ENCODE measurements around the gene TTLL10.

The TTLL10 gene

DNA sequence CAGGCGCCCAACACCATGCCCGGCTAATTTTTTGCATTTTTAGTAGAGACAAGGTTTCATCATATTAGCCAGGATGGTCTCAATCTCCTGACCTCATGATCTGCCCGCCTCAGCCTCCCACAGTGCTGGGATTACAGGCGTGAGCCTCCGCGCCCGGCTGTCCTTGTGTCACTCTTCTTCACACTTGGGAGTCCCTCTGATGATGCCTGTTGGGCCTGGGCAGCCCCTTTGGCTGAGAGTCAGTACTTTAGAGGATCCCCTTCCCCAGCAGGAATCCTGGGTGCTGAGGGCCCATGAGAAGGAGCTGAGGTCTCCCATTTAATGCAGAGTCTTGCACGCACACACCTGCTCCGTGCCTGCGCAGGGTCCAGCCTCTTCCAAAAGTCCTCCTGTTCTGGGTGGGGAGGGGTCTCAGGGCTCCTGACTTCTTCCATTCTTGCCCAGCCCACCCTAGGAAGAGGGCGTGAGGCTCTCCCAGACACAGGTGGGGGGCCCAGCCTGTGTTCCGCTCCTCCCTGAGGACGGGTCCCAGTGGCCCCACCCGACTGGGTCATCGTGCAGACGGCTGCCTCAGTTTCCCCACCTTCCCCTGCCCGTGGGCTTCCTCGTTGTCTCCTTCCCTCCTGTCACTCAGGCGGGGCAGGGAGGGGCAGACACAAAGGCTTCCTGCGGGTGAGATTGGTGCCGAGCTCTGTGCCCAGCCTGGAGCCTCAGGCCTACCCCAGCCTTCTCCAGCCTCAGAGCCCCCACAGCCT is 3.9 kb downstream of the TTLL10 start:
- Histone ChIP-seq H3K9me3 (no peaks in the 10 kb centered on the region), H3K4me1 (no peaks in the 10 kb centered on the region), H3K27me3 (ENCODE audit: low read depth) (peaks cover 33% of the 10 kb centered on the region), H3K36me3 (replicated peaks) (no peaks in the 10 kb centered on the region), H3K4me3 (no peak overlapping the region)
- in situ Hi-C loops (cut with MboI; ENCODE audit: low sequenced_read_pairs) = no loop called here
- DNase-seq (ENCODE audit: low spot score in 2 of 2) = no peak

DNA sequence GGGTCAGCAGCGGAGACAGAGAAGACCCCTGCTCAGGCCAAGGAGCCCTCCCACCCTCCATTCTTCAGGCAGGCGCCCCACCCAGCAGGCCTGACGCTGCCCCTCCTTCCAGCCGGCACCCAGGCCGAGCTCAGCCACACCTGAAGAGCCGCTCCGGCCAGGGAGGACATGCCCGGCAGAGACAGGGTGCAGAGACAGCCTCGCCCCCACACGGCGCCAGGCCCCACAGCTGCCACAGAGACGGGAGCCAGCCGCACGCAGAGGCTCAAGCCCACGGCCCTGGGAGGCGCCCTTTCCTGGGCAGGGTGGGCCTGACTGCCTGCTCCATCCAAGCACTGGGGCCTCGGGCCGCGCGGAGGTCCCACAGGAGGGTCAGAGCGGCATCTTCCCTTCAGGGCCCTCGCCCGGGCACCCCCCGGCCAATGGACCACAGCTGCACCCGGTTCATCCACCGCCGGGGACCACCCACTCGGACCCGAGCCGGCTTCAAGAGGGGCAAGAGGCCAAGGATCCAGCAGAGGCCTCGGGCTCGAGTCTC is 5.2 kb downstream of the TTLL10 start:
- H3K27me3 ChIP-seq (ENCODE audit: low read depth) = peaks cover 24% of the 10 kb centered on the region
- H3K9me3 ChIP-seq = no peaks in the 10 kb centered on the region
- H3K4me1 ChIP-seq = no peaks in the 10 kb centered on the region
- no peak for DNase-seq (ENCODE audit: low spot score in 2 of 2)
- H3K4me3 ChIP-seq = no peak overlapping the region
- in situ Hi-C loops (cut with MboI; ENCODE audit: low sequenced_read_pairs) = no loop called here
- no peaks in the 10 kb centered on the region for H3K36me3 ChIP-seq (replicated peaks)

DNA sequence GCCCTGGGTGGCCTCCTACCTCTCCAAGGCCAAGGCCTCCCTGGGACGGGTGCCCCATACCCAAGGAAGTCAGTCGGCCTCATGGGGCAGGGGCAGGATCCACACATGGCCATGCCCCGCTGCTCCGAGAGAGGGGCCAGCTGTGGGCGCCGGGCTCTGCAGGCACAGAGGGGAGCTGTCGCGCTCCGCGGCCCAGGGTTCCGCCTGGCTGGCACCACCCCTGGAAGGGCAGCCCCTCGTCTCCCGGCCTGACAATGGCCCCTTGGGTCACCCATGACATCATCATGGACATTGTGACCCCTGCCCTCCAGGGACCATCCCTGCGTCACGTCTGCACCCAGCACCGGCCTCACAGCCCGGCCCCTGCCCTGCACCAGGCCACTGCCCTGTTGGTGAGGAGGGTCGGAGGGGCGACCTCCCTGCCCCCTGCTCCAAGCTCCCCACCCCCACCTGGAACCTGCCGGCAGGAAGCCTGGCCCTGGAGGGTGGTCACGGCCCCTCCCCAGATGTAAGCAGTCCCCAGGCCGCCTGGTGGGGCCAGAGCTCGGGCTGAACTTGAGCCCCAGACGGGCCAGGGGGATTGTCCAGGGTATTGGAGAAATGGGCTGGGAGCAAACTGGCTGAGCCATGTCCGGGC is 5.8 kb downstream of the TTLL10 start:
- Histone ChIP-seq H3K36me3 (replicated peaks) (no peaks in the 10 kb centered on the region), H3K4me3 (no peak overlapping the region), H3K9me3 (no peaks in the 10 kb centered on the region), H3K4me1 (no peaks in the 10 kb centered on the region), H3K27me3 (ENCODE audit: low read depth) (peaks cover 20% of the 10 kb centered on the region)
- in situ Hi-C loops (cut with MboI; ENCODE audit: low sequenced_read_pairs) = no loop called here
- no peak for DNase-seq (ENCODE audit: low spot score in 2 of 2)

DNA sequence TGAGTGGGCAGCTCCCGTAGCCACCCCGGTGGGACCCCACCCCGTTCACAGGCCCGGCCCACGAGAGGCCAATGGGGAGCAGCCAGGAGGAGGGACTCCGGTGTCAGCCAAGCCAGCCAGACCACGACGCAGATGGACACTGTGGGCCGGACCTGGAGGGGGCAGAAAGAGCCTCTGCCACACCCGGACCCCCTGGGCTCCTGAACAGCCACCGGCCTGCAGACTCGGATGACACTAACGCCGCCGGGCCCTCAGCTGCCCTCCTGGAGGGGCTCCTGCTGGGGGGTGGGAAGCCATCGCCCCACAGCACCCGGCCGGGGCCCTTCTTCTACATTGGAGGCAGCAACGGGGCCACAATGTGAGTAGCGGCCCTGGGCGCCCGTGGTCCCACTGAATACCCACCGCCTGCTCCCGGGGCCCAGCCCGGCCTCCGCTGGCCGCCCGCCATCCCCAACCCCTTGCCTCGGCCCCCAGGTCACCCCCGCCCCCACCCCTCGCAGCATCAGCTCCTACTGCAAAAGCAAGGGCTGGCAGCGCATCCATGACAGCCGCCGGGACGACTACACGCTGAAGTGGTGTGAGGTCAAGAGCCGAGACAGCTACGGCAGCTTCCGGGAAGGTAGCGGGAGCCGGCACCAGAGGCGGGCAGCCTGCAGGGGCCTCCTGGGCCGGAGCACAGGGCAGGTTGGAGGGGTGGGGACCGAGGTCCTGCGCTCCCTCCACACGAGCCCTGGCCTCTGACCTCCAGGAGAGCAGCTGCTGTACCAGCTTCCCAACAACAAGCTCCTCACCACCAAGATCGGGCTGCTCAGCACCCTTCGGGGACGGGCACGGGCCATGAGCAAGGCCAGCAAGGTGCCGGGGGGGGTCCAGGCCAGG is 6.5 kb downstream of the TTLL10 start:
- no peaks in the 10 kb centered on the region for H3K9me3 ChIP-seq
- in situ Hi-C loops (cut with MboI; ENCODE audit: low sequenced_read_pairs) = no loop called here
- H3K4me3 ChIP-seq = no peak overlapping the region
- DNase-seq (ENCODE audit: low spot score in 2 of 2) = no peak
- H3K4me1 ChIP-seq = no peaks in the 10 kb centered on the region
- no peaks in the 10 kb centered on the region for H3K36me3 ChIP-seq (replicated peaks)
- H3K27me3 ChIP-seq (ENCODE audit: low read depth) = peaks cover 20% of the 10 kb centered on the region

DNA sequence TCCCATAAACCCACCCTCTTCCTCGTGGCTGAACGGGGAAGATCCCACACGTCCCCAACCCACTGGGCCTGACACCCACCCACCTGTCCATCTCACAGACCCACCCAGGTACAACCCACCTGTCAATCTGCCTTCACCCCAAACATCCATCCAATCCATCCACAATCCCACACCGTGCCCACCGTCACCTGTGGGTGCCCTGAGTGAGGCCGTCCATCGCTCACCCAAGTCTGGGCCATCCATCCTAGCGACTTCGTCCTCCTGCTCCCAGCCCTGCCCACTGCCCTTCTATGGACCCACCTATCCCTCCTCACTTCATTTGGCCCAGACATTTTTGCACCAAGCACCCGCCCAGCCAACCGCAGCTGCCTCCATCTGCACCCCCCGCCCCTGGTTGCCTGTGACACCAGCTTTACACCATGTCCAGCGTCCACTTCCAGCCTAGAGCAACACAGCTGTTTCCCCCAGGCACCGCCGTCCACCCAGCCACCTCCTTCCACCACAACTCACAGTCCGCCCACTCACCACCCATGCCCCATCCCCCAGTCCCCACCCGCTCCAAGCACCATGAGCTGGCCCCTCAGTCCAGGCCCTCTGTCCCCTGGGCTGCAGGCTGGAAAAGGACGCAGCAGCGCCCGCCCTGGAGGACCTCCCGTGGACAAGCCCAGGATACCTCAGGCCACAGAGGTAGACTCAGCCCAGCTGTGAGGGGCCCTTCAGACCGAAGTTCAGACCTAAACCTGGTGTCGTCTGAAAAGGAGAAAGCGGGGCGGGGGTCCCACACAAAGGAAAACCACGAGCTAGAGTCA is 7.7 kb downstream of the TTLL10 start:
- DNase-seq (ENCODE audit: low spot score in 2 of 2) = no peak
- peaks cover 19% of the 10 kb centered on the region for H3K27me3 ChIP-seq (ENCODE audit: low read depth)

DNA sequence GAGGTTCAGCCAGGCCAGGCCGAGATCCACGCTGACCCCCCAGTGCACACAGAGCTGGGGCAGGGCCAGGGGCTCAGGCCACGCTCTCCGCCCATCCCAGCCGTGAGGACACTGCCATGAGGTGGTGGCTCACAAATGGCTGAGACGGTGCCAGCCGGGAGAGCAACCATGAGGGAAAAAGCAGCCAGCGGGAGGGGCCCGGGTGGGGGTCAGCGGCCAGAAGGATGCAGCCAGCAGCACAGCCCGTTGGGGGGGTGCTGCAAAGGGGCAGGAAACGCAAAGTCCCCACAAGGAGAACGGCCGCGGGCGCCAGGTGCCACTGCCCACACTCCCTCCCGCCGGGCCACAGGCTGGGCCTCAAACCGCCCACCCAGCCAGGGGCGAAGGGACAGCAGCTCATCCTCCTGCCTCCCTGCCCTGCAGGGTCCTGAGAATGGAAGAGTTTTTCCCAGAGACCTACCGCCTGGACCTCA is 8.3 kb downstream of the TTLL10 start:
- Histone ChIP-seq H3K4me3 (no peak overlapping the region), H3K27me3 (ENCODE audit: low read depth) (peaks cover 12% of the 10 kb centered on the region), H3K36me3 (replicated peaks) (no peaks in the 10 kb centered on the region), H3K9me3 (no peaks in the 10 kb centered on the region), H3K4me1 (no peaks in the 10 kb centered on the region)
- DNase-seq (ENCODE audit: low spot score in 2 of 2) = no peak
- in situ Hi-C loops (cut with MboI; ENCODE audit: low sequenced_read_pairs) = no loop called here

More for the DNA sequence above, 7.7 kb downstream of the TTLL10 start:
- no peaks in the 10 kb centered on the region for H3K36me3 ChIP-seq (replicated peaks)
- no peaks in the 10 kb centered on the region for H3K4me1 ChIP-seq
- no peaks in the 10 kb centered on the region for H3K9me3 ChIP-seq
- in situ Hi-C loops (cut with MboI; ENCODE audit: low sequenced_read_pairs) = no loop called here
- H3K4me3 ChIP-seq = no peak overlapping the region

DNA sequence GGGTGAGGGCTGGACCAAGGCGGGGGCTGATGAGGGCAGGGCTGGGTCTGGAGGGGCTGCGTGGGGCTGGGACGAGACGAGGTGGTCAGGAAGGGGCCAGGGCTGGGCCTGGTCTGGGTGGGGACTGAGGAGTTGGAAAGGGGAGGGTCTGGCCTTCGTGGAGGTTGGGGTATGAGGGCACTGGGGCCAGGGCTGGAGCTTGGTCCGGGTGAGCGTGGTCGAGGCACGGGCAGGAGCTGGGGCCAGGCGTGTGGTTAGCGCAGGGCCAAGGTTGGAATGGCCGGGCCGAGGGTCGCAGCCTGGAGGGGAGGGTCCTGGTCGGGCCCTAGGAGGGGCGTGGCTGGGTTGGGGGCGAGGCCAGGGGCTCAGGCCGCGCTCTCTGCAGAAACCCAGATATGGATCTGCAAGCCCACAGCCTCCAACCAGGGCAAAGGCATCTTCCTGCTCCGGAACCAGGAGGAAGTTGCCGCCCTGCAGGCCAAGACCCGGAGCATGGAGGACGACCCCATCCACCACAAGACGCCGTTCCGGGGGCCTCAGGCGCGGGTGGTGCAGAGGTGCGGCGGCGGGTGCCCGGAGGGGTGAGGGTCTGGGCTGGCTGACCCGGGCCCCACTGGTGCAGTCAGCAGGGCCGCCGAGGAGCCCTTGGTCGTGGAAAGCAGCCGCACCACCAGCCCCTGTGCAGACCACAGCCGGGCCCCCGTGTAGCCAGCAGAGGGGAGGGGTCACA is 9.0 kb downstream of the TTLL10 start:
- in situ Hi-C loops (cut with MboI; ENCODE audit: low sequenced_read_pairs) = no loop called here
- peaks cover 5% of the 10 kb centered on the region for H3K27me3 ChIP-seq (ENCODE audit: low read depth)
- no peaks in the 10 kb centered on the region for H3K36me3 ChIP-seq (replicated peaks)
- H3K4me1 ChIP-seq = no peaks in the 10 kb centered on the region
- DNase-seq (ENCODE audit: low spot score in 2 of 2) = no peak
- no peak overlapping the region for H3K4me3 ChIP-seq
- no peaks in the 10 kb centered on the region for H3K9me3 ChIP-seq

DNA sequence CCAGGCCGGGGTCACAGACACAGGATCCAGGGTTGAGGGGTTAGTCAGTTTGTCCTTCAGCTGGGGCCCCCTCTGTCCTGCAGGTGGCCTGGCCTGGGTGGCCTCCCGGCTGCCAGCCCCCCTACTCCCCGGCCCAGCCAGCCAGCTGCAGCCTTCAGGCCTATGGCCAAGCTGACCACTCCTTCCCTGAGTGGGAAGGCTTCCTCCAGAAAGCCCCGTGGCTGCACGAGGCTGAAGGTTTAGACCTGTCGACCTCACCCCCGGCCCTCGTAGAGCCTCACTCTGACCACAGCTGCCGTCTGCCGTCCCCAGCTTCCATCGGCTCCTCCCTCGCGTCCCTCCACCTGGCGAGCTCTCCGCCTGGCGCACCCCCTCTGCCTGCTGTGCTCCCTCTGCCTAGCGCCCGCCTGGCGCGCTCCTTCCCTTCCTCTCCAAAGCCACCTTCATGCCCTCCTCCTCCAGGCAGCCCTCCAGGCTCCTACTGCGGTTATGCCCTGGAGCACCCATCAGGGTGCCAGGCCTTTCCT is 9.6 kb downstream of the TTLL10 start:
- in situ Hi-C loops (cut with MboI; ENCODE audit: low sequenced_read_pairs) = no loop called here
- Histone ChIP-seq H3K4me1 (no peaks in the 10 kb centered on the region), H3K27me3 (ENCODE audit: low read depth) (peaks cover 2% of the 10 kb centered on the region; the same call in 1 of the 2 replicates), H3K9me3 (no peaks in the 10 kb centered on the region), H3K4me3 (no peak overlapping the region), H3K36me3 (replicated peaks) (no peaks in the 10 kb centered on the region)
- no peak for DNase-seq (ENCODE audit: low spot score in 2 of 2)

DNA sequence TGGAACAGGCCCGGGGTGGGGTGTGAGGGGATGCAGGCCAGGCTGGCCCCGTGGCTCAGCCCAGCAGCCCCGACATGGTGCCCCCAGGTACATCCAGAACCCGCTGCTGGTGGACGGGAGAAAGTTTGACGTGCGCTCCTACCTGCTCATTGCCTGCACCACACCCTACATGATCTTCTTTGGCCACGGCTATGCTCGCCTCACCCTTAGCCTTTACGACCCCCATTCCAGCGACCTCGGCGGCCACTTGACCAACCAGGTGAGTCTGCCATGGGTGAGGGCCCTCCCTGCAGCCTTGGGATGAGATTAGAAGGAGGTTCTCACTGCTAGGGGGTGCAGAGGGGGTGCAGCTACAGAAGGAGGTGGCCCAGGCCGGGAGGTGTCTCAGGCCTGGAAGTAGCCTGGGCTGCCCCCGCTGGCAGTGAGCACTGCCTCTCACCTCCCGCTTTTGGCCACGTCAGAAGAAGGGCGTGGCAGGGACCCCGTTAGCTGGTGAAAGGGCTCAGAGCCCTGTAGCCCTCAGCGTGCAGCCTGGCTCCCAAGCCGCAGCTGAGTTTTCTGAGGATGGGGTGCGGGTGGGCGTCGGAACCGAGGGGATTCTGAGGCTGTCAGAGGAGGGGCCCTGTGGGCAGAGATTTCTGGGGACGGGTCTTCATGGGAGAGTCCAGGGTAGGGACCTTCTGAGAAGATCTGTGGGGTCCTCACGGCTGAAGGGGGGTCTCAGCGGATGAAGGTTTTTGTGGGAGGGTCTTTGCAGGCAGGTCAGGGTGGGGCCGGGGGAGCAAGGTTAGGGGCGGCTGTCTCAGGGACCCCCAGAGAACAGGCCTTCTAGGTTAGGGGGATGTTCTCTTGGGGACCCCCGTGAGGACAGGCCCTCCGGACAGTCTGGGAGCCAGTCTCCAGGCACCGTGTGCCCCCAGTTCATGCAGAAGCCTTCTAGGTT is 10.4 kb downstream of the TTLL10 start:
- Histone ChIP-seq H3K27me3 (ENCODE audit: low read depth) (peaks cover 6% of the 10 kb centered on the region), H3K9me3 (no peaks in the 10 kb centered on the region), H3K4me1 (no peaks in the 10 kb centered on the region), H3K36me3 (replicated peaks) (no peaks in the 10 kb centered on the region), H3K4me3 (no peak overlapping the region)
- in situ Hi-C loops (cut with MboI; ENCODE audit: low sequenced_read_pairs) = no loop called here
- DNase-seq (ENCODE audit: low spot score in 2 of 2) = no peak

DNA sequence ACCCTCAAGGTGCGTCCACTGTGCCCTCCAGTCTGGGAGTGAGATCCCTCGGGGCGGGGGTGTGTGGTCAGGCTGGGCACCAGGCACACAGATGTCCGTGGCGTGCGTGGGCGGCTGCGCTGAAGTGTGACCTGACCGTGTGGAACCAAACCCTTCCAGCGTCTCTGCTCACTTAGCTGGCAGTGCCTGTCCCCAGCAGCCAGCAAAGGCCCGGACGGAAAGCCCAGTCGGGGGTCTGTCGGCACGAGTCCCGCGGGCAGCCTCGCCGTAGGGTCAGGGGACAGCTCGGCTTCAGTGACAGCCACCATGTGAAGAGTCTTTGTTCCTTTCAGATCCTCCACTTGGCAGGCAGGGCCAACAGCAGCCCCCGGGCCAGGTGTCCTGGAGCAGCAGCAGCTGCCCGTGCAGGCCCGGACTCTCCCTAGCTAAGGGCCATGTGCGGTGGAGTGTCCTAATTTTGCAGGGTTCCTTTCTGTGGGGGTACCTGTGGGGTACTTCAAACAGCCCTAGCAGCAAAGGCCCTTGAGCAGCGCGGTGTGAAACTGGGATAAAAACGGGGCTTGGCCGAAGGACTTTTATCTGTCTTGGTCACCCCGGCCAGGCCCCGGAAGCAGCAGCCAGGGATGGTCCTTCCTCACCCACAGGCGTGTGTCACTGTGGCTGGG is 11.6 kb downstream of the TTLL10 start:
- Histone ChIP-seq H3K4me1 (no peaks in the 10 kb centered on the region), H3K36me3 (replicated peaks) (no peaks in the 10 kb centered on the region), H3K9me3 (no peaks in the 10 kb centered on the region), H3K4me3 (no peak overlapping the region), H3K27me3 (ENCODE audit: low read depth) (peaks cover 9% of the 10 kb centered on the region)
- in situ Hi-C loops (cut with MboI; ENCODE audit: low sequenced_read_pairs) = no loop called here
- DNase-seq (ENCODE audit: low spot score in 2 of 2) = no peak

DNA sequence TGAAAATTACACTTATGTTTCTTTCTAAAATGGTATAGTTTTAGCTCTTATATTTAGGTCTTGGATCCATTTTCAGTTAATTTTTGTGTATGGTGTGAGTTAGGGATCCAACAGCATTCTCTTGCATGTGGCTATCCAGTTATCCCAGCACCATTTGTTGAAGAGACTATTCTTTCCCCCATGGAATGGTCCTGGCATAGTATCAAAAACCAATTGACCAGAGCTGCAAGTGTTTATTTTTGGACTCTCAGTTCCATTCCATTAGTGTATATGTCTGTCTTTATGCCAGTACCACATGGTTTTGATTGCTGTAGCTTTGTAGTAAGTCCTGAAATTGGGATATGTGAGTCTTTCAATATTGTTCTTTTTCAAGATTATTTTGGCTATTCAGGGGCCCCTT is 14.3 kb downstream of the TTLL10 start:
- no peak for DNase-seq (ENCODE audit: low spot score in 2 of 2)
- H3K4me1 ChIP-seq = no peaks in the 10 kb centered on the region
- H3K27me3 ChIP-seq (ENCODE audit: low read depth) = peaks cover 9% of the 10 kb centered on the region
- H3K4me3 ChIP-seq = no peak overlapping the region
- H3K9me3 ChIP-seq = peaks cover 7% of the 10 kb centered on the region; the same call in 1 of the 2 replicates
- in situ Hi-C loops (cut with MboI; ENCODE audit: low sequenced_read_pairs) = no loop called here
- no peaks in the 10 kb centered on the region for H3K36me3 ChIP-seq (replicated peaks)

All from HAP-1 (cell line).